Hepatocyte (in vitro differentiated cells): ENCODE results near the gene BRWD1. TPM values are rescaled to one million over a fixed set of nuclear protein-coding genes. Genes with fewer than 3 reads are reported as not detected.

Experiments
- DNase-seq: peaks from one replicate; pipeline ENCODE4 v3.0.0-alpha.2; 2016; ENCODE audit warnings: low spot score
- H2AFZ ChIP-seq: fragments of 200-600 bp; sonication (generic); 2 replicates; pipeline ENCODE4 v1.6.0; 2016; ENCODE audit warnings: antibody characterized with exemption, mild to moderate bottlenecking
- H3K27ac ChIP-seq: fragments of 200-600 bp; sonication (generic); 2 replicates; pipeline ENCODE4 v1.5.1; 2016; ENCODE audit warnings: mild to moderate bottlenecking
- H3K27me3 ChIP-seq: fragments of 200-600 bp; sonication (generic); 2 replicates; pipeline ENCODE4 v1.6.1; 2016
- H3K36me3 ChIP-seq: fragments of 200-600 bp; sonication (generic); replicated peaks from 2 replicates; pipeline ENCODE4 v1.5.1; 2016; ENCODE audit warnings: low read depth; ENCODE audit not compliant: insufficient read depth
- H3K4me1 ChIP-seq: fragments of 200-600 bp; sonication (generic); 2 replicates; pipeline ENCODE4 v1.5.1; 2016; ENCODE audit warnings: mild to moderate bottlenecking, moderate library complexity; ENCODE audit not compliant: insufficient read depth
- H3K4me2 ChIP-seq: fragments of 200-600 bp; sonication (generic); 2 replicates; pipeline ENCODE4 v1.6.0; 2016
- H3K4me3 ChIP-seq: fragments of 200-600 bp; sonication (generic); 2 replicates; pipeline ENCODE4 v1.5.1; 2016; ENCODE audit warnings: mild to moderate bottlenecking
- H3K79me2 ChIP-seq: fragments of 200-600 bp; sonication (generic); 2 replicates; pipeline ENCODE4 v1.6.0; 2017; ENCODE audit warnings: mild to moderate bottlenecking
- H3K9me2 ChIP-seq: fragments of 200-600 bp; sonication (generic); replicated peaks from 2 replicates; pipeline ENCODE4 v1.6.0; 2017; ENCODE audit warnings: mild to moderate bottlenecking; ENCODE audit not compliant: insufficient read depth
- H3K9me3 ChIP-seq: fragments of 200-600 bp; sonication (generic); 2 replicates; pipeline ENCODE4 v1.5.1; 2016; ENCODE audit warnings: low read depth, mild to moderate bottlenecking
- H4K20me1 ChIP-seq: fragments of 200-600 bp; sonication (generic); 2 replicates; pipeline ENCODE4 v1.6.0; 2016; ENCODE audit warnings: mild to moderate bottlenecking; ENCODE audit not compliant: insufficient read depth, poor library complexity, severe bottlenecking
- CTCF ChIP-seq: fragments of 200-600 bp; sonication (generic); IDR thresholded peaks from 2 replicates; pipeline ENCODE4 v1.5.1; 2016; ENCODE audit warnings: antibody characterized with exemption, mild to moderate bottlenecking; ENCODE audit not compliant: poor library complexity
- EZH2 ChIP-seq: fragments of 200-600 bp; sonication (generic); IDR thresholded peaks from 2 replicates; pipeline ENCODE4 v1.6.1; 2016; ENCODE audit warnings: antibody characterized with exemption, mild to moderate bottlenecking, borderline replicate concordance
- EZH2phosphoT487 ChIP-seq: fragments of 200-600 bp; sonication (generic); IDR thresholded peaks from one replicate; pipeline ENCODE4 v1.6.1; 2018; ENCODE audit warnings: antibody characterized with exemption, mild to moderate bottlenecking, low read depth, moderate library complexity; ENCODE audit not compliant: unreplicated experiment, severe bottlenecking
- WGBS: methylation state at CpG from one replicate; pipeline ENCODE4 v1.1.6; 2016; ENCODE audit warnings: low lambda C conversion rate; ENCODE audit errors: missing lambda C conversion rate; 5-methylcytosine and 5-hydroxymethylcytosine counted together
- polyA plus RNA-seq: library from polyadenylated mRNA; unstranded; fragments of >200 nt; fragmentation: Nextera tagmentation; extraction: Ambion mirVana; gene quantifications from 2 replicates; pipeline ENCODE4 v1.2.1, GENCODE V29; 2016
- total RNA-seq: library from RNA; depleted of rRNA; stranded (reverse); fragments of >200 nt; gene quantifications from 2 replicates; pipeline ENCODE4 v1.2.3, GENCODE V29; 2014

The BRWD1 gene
- total and polyA plus RNA-seq, 2 experiments from 2014 or later, result 17.4 to 48.3 TPM

- DNase-seq, result no peak
- Histone ChIP-seq H3K4me3 (no peak overlapping the region), H3K4me2 (no peak overlapping the region), H3K36me3 (peaks cover 6% of the 10 kb centered on the region), H3K9me2 (no peaks in the 10 kb centered on the region), H3K27ac (no peak overlapping the region), H3K9me3 (no peaks in the 10 kb centered on the region), H4K20me1 (no peaks in the 10 kb centered on the region), H3K27me3 (no peaks in the 10 kb centered on the region), H3K79me2 (peaks cover 17% of the 10 kb centered on the region), H2AFZ (no peak overlapping the region), H3K4me1 (no peaks in the 10 kb centered on the region)
- 97% methylated on average over 1 of the region's 1 CpG for WGBS
- TF ChIP-seq CTCF (no peak), EZH2 (no peak), EZH2phosphoT487 (no peak)
These were observed 24.4 kb downstream of the BRWD1 start for GRCh38 chr21:39288987-39289386.

GRCh38 chr21:39282911-39283310, 30.5 kb downstream of the BRWD1 start:
- Histone ChIP-seq H3K9me3 (no peaks in the 10 kb centered on the region), H3K9me2 (no peaks in the 10 kb centered on the region), H4K20me1 (peaks cover 3% of the 10 kb centered on the region), H3K27me3 (no peaks in the 10 kb centered on the region), H3K27ac (no peak overlapping the region), H3K4me1 (no peaks in the 10 kb centered on the region), H3K4me2 (no peak overlapping the region), H3K79me2 (peaks cover 6% of the 10 kb centered on the region), H2AFZ (no peak overlapping the region), H3K4me3 (no peak overlapping the region), H3K36me3 (no peaks in the 10 kb centered on the region)
- TF ChIP-seq EZH2 (no peak), CTCF (no peak), EZH2phosphoT487 (no peak)
- no peak for DNase-seq
- 87% methylated on average over 6 of the region's 6 CpGs for WGBS

GRCh38 chr21:39281853-39282252, 31.6 kb downstream of the BRWD1 start:
- H3K4me1 ChIP-seq, result no peaks in the 10 kb centered on the region
- H3K4me3 ChIP-seq, result no peak overlapping the region
- no peaks in the 10 kb centered on the region for H3K36me3 ChIP-seq
- H3K9me2 ChIP-seq, result no peaks in the 10 kb centered on the region
- H3K27me3 ChIP-seq, result no peaks in the 10 kb centered on the region
- TF ChIP-seq EZH2phosphoT487 (no peak), EZH2 (no peak), CTCF (no peak)
- no peak overlapping the region for H3K27ac ChIP-seq
- H3K4me2 ChIP-seq, result no peak overlapping the region
- WGBS, result 97% methylated on average over 6 of the region's 6 CpGs
- H2AFZ ChIP-seq, result no peak overlapping the region
- no peak for DNase-seq
- H3K9me3 ChIP-seq, result no peaks in the 10 kb centered on the region
- peaks cover 3% of the 10 kb centered on the region for H4K20me1 ChIP-seq
- H3K79me2 ChIP-seq, result peaks cover 6% of the 10 kb centered on the region

- no peak for DNase-seq
- Histone ChIP-seq H3K4me3 (no peak overlapping the region), H3K9me3 (no peaks in the 10 kb centered on the region), H3K27me3 (no peaks in the 10 kb centered on the region), H2AFZ (no peak overlapping the region), H3K9me2 (no peaks in the 10 kb centered on the region), H4K20me1 (peaks cover 3% of the 10 kb centered on the region), H3K36me3 (no peaks in the 10 kb centered on the region), H3K4me2 (no peak overlapping the region), H3K79me2 (peaks cover 8% of the 10 kb centered on the region), H3K27ac (no peak overlapping the region), H3K4me1 (no peaks in the 10 kb centered on the region)
- TF ChIP-seq EZH2phosphoT487 (no peak), EZH2 (no peak), CTCF (no peak)
- 95% methylated on average over 8 of the region's 8 CpGs for WGBS
These were observed 32.2 kb downstream of the BRWD1 start for GRCh38 chr21:39281207-39281606.
